Mesenchymal stem cell (in vitro differentiated cells and primary cell): Measurements from ENCODE around the gene BICD1.
A peak's percentile ranks its signal among the peaks of the same experiment; 100 is the strongest.
"Not testable (repeated sequence)": the region's sequence is repeated elsewhere in the genome, so short reads cannot be mapped to it uniquely, and the experiment has no call there.

ENCODE experiments used
- DNase-seq: peaks from one replicate; pipeline ENCODE4 v3.0.0-alpha.2; 2013
- H2AFZ ChIP-seq: one replicate; pipeline ENCODE4 v1.6.1; 2013; ENCODE audit warnings: low read depth, mild to moderate bottlenecking, control low read depth, inconsistent platforms, low read length, moderate library complexity
- H2AK5ac ChIP-seq: 2 replicates; pipeline ENCODE4 v1.6.1; 2013; ENCODE audit warnings: low read length, moderate library complexity, mild to moderate bottlenecking, inconsistent platforms; ENCODE audit not compliant: severe bottlenecking
- H2BK120ac ChIP-seq: one replicate; pipeline ENCODE4 v1.6.1; 2013; ENCODE audit warnings: low read depth, mild to moderate bottlenecking, inconsistent platforms, low read length, moderate library complexity
- H2BK12ac ChIP-seq, 2 experiments: one replicate each; pipeline ENCODE4 v1.6.1; 2013; ENCODE audit warnings: inconsistent platforms in 2 of 2, low read length in 2 of 2, mild to moderate bottlenecking in 2 of 2, moderate library complexity in 2 of 2, control low read depth in 1 of 2
- H2BK15ac ChIP-seq: one replicate; pipeline ENCODE4 v1.6.1; 2013; ENCODE audit warnings: mild to moderate bottlenecking, low read depth, inconsistent platforms; ENCODE audit not compliant: poor library complexity, severe bottlenecking
- H2BK5ac ChIP-seq: 2 replicates; pipeline ENCODE4 v1.6.1; 2013; ENCODE audit warnings: low read depth, mild to moderate bottlenecking, low read length, control low read depth, inconsistent platforms; ENCODE audit not compliant: poor library complexity, severe bottlenecking
- H3K14ac ChIP-seq, 2 experiments: one replicate each; pipeline ENCODE4 v1.6.1; 2013; ENCODE audit warnings: inconsistent platforms in 2 of 2, low read length in 2 of 2, control low read depth in 1 of 2, mild to moderate bottlenecking in 1 of 2, moderate library complexity in 1 of 2
- H3K18ac ChIP-seq, 2 experiments: one replicate each; pipeline ENCODE4 v1.6.1; 2013; ENCODE audit warnings: inconsistent platforms in 2 of 2, low read length in 2 of 2, control low read depth in 1 of 2, low read depth in 1 of 2, mild to moderate bottlenecking in 1 of 2
- H3K23ac ChIP-seq, 2 experiments: one replicate each; pipeline ENCODE4 v1.6.1; 2013; ENCODE audit warnings: inconsistent platforms in 2 of 2, low read length in 2 of 2, mild to moderate bottlenecking in 2 of 2, moderate library complexity in 2 of 2, control low read depth in 1 of 2
- H3K27ac ChIP-seq: 2 replicates; pipeline ENCODE4 v1.5.1; 2013; ENCODE audit warnings: mild to moderate bottlenecking, moderate library complexity, low read length, control low read depth, inconsistent platforms; ENCODE audit not compliant: poor library complexity, severe bottlenecking
- H3K27me3 ChIP-seq, 2 experiments: 2 replicates each; pipeline versions ENCODE4 v1.6.1 to v1.7.0; 2013; ENCODE audit warnings: low read length in 2 of 2, mild to moderate bottlenecking in 2 of 2, moderate library complexity in 2 of 2, control low read depth in 1 of 2, inconsistent platforms in 1 of 2; ENCODE audit not compliant: control insufficient read depth in 1 of 2, insufficient read depth in 1 of 2
- H3K36me3 ChIP-seq, 2 experiments: 2 replicates each; pipeline versions ENCODE4 v1.6.1 to v1.7.0; 2013; ENCODE audit warnings: low read length in 2 of 2, control low read depth in 1 of 2, inconsistent platforms in 1 of 2, low read depth in 1 of 2, mild to moderate bottlenecking in 1 of 2; ENCODE audit not compliant: insufficient read depth in 2 of 2, control insufficient read depth in 1 of 2
- H3K4ac ChIP-seq, 2 experiments: one replicate each; pipeline ENCODE4 v1.6.1; 2013; ENCODE audit warnings: inconsistent platforms in 2 of 2, low read length in 2 of 2, mild to moderate bottlenecking in 2 of 2, moderate library complexity in 2 of 2, control low read depth in 1 of 2, low read depth in 1 of 2
- H3K4me1 ChIP-seq: 2 replicates; pipeline ENCODE4 v1.6.1; 2013; ENCODE audit warnings: low read depth, low read length, control low read depth; ENCODE audit not compliant: control insufficient read depth, insufficient read depth
- H3K4me2 ChIP-seq: 2 replicates; pipeline ENCODE4 v1.6.1; 2013; ENCODE audit warnings: low read length, mild to moderate bottlenecking, inconsistent platforms; ENCODE audit not compliant: poor library complexity, severe bottlenecking
- H3K4me3 ChIP-seq, 2 experiments: 2 replicates each; pipeline versions ENCODE4 v1.5.1 to v1.7.0; 2013; ENCODE audit warnings: low read length in 2 of 2, mild to moderate bottlenecking in 2 of 2, control low read depth in 1 of 2, low read depth in 1 of 2; ENCODE audit not compliant: insufficient read depth in 1 of 2
- H3K79me1 ChIP-seq: replicated peaks from 2 replicates; pipeline ENCODE4 v1.6.1; 2013; ENCODE audit warnings: mild to moderate bottlenecking, control low read depth, low read length, inconsistent platforms; ENCODE audit not compliant: poor library complexity, severe bottlenecking
- H3K9ac ChIP-seq: 2 replicates; pipeline ENCODE4 v1.7.0; 2013; ENCODE audit warnings: mild to moderate bottlenecking, low read length, moderate library complexity
- H3K9me3 ChIP-seq: 2 replicates; pipeline ENCODE4 v1.7.0; 2013; ENCODE audit warnings: mild to moderate bottlenecking, low read length; ENCODE audit not compliant: control insufficient read depth
- H4K8ac ChIP-seq: one replicate; pipeline ENCODE4 v1.6.1; 2013; ENCODE audit warnings: inconsistent platforms, mild to moderate bottlenecking, low read length, moderate library complexity
- H4K91ac ChIP-seq: one replicate; pipeline ENCODE4 v1.6.1; 2013; ENCODE audit warnings: mild to moderate bottlenecking, low read length, inconsistent platforms
- WGBS: methylation state at CpG from one replicate; pipeline ENCODE4 v1.1.7; 2013; ENCODE audit warnings: mixed read lengths; 5-methylcytosine and 5-hydroxymethylcytosine counted together

The BICD1 gene

DNA sequence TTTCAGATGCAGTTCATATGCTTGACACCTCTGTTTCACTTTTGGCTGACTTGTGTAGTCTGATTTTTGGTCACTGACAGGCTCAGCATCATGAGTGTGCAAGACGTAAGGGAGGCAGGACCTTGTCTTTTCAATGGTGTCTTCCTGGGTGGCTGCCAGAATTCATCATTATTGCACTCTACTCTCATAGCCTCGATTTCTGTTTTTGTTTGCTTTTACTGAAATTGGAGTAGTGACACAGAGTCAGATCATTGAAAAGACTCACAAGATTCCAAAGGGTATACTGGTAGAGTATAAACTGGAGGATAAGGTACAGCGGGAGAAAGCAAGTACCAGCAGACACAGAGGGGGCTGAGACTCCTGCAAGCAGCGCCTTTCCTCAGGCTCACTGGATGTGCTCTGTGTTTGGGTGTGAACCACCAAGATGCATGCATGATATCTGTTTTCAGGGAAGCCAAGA is 166.4 kb downstream of the BICD1 start:
- no peak overlapping the region for H3K23ac ChIP-seq
- H2BK120ac ChIP-seq = no peak overlapping the region
- peak overlapping the region in 1 of 2 experiments; percentile 42 for H3K14ac ChIP-seq
- no peak overlapping the region for H2AFZ ChIP-seq
- no peak overlapping the region for H4K8ac ChIP-seq
- no peak overlapping the region for H3K9ac ChIP-seq
- H3K36me3 ChIP-seq = peaks cover 0 to 4% of the 10 kb centered on the region in 2 experiments
- no peak overlapping the region for H2BK5ac ChIP-seq
- no peak for DNase-seq
- no peak overlapping the region for H4K91ac ChIP-seq
- WGBS = 82% methylated on average over 3 of the region's 4 CpGs
- peaks cover 9% of the 10 kb centered on the region for H3K79me1 ChIP-seq
- H3K27me3 ChIP-seq = no peaks in the 10 kb centered on the region
- H3K27ac ChIP-seq = peak overlapping the region; percentile 55
- peaks cover 10% of the 10 kb centered on the region for H3K4me1 ChIP-seq
- no peak overlapping the region for H3K4me3 ChIP-seq
- H3K9me3 ChIP-seq = no peaks in the 10 kb centered on the region
- H2AK5ac ChIP-seq = no peak overlapping the region
- H2BK12ac ChIP-seq = no peak overlapping the region
- no peak overlapping the region for H2BK15ac ChIP-seq
- no peak overlapping the region for H3K4me2 ChIP-seq
- H3K18ac ChIP-seq = no peak overlapping the region
- H3K4ac ChIP-seq = no peak overlapping the region

DNA sequence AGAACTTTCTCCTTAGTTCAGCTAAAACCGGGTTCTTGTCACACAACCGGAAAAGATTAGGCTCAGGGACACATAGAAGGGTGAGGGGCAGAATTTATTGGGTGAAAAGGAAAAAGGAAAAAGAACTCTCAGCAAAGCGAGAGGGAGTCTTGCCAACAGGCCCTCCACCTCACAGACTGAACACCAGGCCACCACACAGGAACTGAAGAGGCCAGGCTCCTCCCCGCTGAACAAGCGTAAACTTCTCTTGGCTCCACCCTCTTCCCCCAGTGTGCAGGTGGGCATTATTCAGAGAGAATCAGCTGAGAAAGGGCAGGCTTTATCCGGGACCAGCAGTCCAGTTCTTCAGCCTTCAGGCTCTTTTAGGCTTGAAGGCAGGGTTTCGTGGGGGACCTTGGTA is 167.1 kb downstream of the BICD1 start:
- Histone ChIP-seq H2BK12ac (no peak overlapping the region), H3K18ac (no peak overlapping the region), H3K4me3 (no peak overlapping the region), H3K79me1 (peaks cover 9% of the 10 kb centered on the region), H3K36me3 (peaks cover 0 to 4% of the 10 kb centered on the region in 2 experiments), H3K14ac (no peak overlapping the region), H3K4me2 (no peak overlapping the region), H3K4ac (no peak overlapping the region), H3K23ac (no peak overlapping the region), H4K8ac (no peak overlapping the region), H3K27ac (no peak overlapping the region), H3K27me3 (no peaks in the 10 kb centered on the region), H2BK5ac (no peak overlapping the region), H2AK5ac (peak overlapping the region; percentile 8), H2BK120ac (no peak overlapping the region), H3K4me1 (peaks cover 9% of the 10 kb centered on the region), H2BK15ac (no peak overlapping the region), H4K91ac (no peak overlapping the region), H3K9ac (no peak overlapping the region), H3K9me3 (no peaks in the 10 kb centered on the region), H2AFZ (no peak overlapping the region)
- 71% methylated on average over 5 of the region's 7 CpGs for WGBS
- DNase-seq = no peak

DNA sequence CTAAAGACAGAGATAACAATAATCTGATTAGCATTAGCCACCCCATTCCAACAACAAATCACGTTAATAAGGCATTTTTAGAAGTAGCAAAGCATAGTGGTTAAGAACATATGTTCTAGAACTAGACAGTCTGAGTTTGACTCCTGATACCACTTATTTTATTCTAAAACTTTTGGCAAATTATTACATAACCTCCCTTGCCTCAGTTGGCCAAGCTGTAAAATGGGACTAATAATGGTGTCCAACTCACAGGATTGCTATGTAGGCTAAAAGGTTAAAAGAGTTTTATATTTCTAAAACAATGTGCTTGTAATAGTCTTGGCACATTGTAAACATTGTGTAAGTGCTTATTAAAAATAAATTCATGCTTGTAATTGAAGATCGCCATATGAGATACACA is 168.0 kb downstream of the BICD1 start:
- no peak for DNase-seq
- Histone ChIP-seq H3K27ac (no peak overlapping the region), H3K27me3 (no peaks in the 10 kb centered on the region), H4K91ac (no peak overlapping the region), H3K9me3 (no peaks in the 10 kb centered on the region), H3K4me2 (no peak overlapping the region), H3K4ac (no peak overlapping the region), H2BK12ac (no peak overlapping the region), H3K36me3 (peaks cover 0 to 4% of the 10 kb centered on the region in 2 experiments), H3K9ac (no peak overlapping the region), H3K4me1 (peaks cover 9% of the 10 kb centered on the region), H2BK15ac (no peak overlapping the region), H3K23ac (no peak overlapping the region), H2BK120ac (no peak overlapping the region), H4K8ac (no peak overlapping the region), H3K79me1 (peaks cover 10% of the 10 kb centered on the region), H3K14ac (no peak overlapping the region), H2AK5ac (no peak overlapping the region), H2AFZ (no peak overlapping the region), H2BK5ac (no peak overlapping the region), H3K4me3 (no peak overlapping the region), H3K18ac (no peak overlapping the region)
- no CpG with 5 or more reads among the region's 2 CpGs for WGBS

DNA sequence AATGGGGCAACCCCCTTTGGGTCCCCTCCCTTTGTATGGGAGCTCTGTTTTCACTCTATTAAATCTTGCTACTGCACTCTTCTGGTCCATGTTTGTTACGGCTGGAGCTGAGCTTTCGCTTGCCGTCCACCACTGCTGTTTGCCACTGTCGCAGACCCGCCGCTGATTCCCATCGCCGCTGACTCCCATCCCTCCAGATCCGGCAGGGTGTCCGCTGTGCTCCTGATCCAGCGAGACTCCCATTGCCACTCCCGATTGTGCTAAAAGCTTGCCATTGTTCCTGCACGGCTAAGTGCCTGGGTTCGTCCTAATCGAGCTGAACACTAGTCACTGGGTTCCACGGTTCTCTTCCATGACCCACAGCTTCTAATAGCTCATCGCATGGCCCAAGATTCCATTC is 168.9 kb downstream of the BICD1 start:
- not testable (repeated sequence) for H3K36me3 ChIP-seq, H2BK15ac ChIP-seq, H2BK12ac ChIP-seq, H3K18ac ChIP-seq, H3K4me1 ChIP-seq, H3K23ac ChIP-seq, H3K14ac ChIP-seq, H4K8ac ChIP-seq, H2BK120ac ChIP-seq, H3K9ac ChIP-seq, H3K4ac ChIP-seq, H3K4me3 ChIP-seq, H3K4me2 ChIP-seq, DNase-seq, H4K91ac ChIP-seq, H2AK5ac ChIP-seq, H3K27ac ChIP-seq, H2AFZ ChIP-seq, H3K27me3 ChIP-seq, H3K9me3 ChIP-seq, H2BK5ac ChIP-seq
- peaks cover 10% of the 10 kb centered on the region for H3K79me1 ChIP-seq
- WGBS = 96% methylated on average over 17 of the region's 17 CpGs
